Occipital lobe (tissue), 2 donors: ENCODE data around the gene TECR. TPM values are rescaled to one million over a fixed set of nuclear protein-coding genes. Genes with fewer than 3 reads are reported as not detected.
A peak's percentile ranks its signal among the peaks of the same experiment; 100 is the strongest.

Source experiments
- DNase-seq: peaks from one replicate; lab custom pipeline; 2025; lab: John Stamatoyannopoulos, UW
- total RNA-seq: library from RNA; depleted of rRNA; stranded (reverse); fragments of >200 nt; gene quantifications from one replicate; pipeline ENCODE4 v1.2.3, GENCODE V29; 2014

Gene TECR
- total RNA-seq, 1 donor from 2014 or later: 12.8 TPM

DNA sequence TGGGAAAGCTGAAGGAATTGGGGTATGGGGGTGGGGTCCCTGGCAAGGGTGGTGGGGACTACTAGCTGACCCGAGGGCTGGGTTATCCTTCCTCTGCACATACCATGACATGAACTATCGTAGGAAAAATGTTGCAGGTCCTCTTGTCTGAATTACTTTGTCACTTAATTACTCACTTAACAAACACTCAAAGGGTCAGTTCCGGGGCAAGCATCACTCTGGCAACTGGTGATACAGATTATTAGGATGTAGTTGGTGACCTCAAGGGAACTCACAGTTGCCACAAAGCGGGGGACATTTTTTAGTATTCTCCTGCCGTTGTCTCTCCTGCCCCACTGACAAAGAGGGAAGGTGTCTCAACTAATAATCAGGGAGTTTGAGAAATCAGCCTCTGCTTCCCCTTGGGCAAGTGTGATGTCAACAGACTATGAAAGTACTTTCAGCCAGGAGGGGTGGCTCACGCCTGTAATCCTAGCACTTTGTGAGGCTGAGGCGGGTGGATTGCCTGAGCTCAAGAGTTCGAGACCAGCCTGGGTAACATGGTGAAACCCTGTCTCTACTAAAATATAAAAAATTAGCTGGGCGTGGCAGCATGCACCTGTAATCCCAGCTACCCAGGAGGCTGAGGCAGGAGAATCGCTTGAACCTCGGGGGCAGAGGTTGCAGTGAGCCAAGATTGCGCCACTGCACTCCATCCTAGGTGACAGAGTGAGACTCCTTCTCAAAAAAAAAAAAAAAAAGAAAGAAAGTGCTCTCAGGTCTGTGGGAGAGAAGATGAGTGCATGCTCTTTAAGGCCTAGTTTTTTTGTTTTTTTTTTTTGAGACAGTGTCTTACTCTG is 21.5 kb upstream of the TECR start:
- no peak for DNase-seq

DNA sequence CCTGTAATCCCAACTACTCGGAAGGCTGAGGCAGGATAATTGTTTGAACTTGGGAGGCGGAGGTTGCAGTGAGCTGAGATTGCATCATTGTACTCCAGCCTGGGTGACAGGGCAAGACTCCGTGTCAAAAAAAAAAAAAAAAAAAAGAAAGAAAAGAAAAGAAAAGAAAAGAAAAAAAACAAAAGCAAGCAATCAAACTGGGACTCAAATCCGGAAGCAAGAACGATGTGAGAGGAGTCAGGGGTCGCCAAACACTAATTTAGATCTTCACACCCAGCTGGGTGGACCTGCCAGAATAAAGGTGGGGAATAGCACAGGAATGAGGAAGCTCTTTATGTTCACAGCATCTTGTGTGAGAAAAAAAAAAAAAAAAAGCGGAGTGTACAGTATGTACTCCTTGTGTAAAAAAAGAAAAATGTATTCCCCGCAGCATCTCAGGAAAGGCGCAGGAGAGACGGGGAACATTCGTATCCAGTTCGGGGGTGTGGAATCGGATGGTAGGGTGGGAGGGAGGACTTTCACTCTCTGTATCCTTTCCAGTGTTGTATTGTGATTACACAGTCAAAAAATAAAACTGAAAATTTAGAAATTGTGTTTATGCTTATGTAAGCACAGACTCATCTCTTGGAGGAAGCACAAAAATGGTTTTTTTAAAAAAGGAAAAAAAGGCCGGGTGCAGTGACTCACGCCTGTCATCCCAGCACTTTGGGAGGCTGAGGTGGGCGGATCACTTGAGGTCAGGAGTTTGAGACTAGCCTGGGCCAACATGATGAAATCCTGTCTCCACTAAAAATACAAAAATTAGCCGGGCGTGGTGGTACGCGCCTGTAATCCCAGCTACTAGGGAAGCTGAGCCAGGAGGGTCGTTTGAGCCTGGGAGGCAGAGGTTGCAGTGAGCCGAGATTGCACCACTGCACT is 18.8 kb upstream of the TECR start:
- peak; percentile 69 for DNase-seq

DNA sequence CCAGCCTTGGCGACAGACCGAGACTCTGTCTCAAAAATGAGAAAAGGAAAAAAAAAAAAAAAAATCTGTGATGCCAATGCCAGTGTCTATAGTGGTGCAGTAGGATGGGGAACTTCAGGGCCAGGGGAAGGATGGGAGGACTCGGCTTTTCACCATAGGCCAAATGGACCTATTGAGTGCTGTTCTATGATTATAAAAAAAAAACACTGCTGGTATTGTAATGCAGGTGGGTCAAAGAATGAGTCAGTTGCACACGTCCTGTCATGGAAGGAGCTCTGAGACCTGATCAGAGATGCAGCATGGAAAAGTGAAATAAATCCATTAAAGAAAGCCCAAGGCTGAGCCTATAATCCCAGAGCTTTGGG is 18.2 kb upstream of the TECR start:
- DNase-seq: no peak

DNA sequence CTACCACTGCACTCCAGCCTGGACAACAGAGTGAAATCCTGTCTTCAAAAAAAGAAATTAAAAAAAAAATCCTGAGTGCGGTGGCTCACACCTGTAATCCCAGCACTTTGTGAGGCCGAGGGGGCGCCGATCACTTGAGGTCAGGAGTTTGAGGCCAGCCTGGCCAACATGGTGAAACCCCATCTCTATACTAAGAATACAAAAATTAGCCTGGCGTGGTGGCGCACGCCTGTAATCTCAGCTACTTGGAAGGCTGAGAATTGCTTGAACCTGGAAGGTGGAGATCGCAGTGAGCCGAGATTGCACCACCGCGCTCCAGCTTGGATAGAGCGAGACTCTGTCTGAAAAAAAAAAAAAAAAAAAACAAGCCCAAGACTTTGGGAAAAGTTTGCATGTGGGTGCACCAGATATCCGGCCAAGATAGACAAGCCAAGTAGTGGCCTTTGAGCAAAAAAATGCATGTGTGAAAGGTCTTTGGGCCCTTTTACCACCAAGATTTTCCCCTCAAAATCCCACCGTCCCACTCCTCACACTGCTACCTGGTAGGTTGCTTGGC is 16.9 kb upstream of the TECR start:
- no peak for DNase-seq

DNA sequence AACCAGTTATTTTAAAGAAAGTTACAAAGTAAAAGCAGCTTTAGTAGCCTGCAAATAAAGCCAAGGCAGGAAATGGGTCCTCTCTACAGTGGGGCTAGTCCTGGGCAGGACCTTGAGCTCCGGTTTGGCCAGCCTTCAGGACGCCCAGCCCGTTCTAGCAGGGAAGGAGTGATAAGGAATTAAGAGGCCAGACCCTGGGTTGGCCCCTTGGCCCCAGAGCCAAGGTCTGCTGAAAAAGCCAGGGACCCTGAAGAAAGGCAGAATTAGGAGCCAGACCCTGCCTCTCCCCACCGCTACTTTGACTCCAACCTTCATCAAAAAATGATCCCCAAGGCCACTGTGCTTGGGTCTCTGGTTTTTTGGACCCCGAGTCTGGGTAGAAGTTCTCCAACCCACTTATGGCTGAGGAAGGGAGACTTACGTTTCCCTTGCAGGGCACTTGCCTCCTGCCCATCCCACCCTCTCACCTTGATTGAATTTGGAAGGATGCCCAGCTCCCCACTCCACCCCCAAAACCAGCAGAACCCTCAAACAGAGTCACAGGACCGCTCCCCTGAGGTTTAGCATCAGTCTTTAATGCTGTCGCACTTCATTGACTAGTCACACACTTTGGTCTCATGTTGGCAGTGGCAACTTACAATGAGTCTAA is 15.1 kb upstream of the TECR start:
- DNase-seq: no peak

DNA sequence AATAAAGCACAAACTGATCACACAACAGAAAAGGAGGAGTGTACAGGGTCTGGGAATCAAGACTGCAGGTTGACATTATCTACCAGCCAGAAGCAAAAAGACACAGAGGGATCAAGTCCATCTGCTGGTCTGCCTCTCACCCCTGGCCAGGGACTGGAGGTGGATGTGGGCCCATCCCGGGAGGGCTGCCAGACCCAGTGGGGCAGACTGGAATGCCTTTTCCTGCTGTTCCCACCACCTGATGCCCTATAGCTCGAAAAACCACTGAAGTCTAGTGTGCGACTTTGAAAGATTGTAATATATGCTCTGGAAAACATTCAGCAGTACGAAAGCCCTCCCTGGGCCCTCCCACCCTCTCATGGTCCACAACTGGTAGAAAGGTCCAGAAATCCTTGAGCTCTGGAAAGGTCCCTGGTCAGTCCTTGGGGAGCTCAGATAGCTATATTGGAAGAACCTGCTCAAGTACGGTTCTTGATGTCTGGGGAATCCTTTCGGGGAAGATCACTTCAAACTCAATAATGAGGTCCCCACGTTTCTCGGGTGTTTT is 13.8 kb upstream of the TECR start:
- DNase-seq: no peak

DNA sequence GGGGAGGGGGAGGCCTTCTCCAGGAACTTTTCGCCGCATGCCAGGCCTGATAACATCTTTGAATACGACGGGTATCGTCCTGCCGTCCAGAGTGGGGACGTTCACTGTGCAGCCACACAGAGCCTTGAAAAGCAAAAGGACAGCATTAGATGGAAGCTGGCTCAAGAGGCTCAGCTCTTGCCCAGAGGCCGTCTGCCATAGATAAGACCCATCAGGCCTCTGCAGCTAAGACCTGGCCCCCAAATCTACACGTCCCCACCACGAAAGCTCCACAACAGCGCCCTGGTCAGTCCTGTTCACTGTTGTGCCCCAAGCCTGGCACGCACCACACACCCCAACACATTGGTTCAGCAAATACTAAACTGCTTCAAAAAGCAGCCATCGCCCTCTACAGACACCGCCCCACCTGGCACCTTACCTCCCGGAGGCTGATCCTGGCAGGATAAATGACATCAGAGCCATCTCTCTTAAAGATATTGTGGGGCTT is 13.3 kb upstream of the TECR start:
- no peak for DNase-seq

DNA sequence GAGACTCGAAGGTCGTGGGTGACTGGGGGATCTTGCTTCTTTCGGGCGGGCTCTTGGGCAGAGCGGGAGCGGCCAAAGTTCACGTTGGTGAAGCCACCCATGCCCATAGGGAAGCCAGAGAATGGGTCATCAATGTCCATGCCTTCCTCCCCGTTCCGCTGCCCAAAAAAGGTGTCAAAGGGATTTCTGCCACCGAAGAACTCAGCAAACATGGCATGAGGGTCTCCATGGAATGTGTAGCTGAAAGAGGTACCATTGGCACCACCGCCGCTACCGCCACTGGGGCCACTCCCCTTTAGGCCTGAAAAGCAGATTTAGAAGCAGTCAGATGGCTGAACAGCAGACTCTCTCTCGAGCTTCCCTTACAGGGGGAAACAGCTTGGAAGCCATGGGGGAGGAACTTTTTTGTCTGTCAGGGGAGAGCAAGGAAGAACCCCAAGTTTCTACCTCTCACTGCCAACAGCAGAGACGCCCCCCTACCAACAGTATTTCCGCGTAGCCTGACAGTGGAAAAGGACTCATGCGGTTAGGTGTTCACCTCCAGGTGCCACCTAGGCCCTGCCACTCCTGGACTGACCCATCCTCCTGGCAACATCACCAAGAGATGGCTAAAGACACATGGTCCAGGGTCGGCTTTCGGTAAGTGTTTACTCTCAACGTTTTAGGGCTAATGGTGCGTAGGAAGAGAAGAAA is 12.5 kb upstream of the TECR start:
- no peak for DNase-seq

DNA sequence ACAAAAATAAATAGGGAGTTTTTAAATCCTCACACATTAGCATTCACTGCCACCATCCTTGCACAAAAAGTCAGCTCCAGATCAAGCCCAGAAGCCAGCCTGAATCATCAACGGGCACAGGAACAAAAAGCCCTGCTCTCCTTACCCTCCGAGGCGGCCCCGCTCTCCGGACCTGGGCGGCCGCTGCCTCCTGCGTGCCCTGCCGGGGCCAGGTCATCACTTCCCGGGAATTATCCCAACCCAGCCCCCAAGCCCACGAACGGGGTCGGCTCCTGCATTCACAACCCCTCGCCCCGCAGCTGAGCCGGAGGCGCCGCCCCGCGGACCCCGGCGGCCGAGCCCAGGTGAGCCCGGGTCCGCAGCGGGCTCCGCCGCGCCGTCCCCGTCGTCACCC is 12.0 kb upstream of the TECR start:
- no peak for DNase-seq

DNA sequence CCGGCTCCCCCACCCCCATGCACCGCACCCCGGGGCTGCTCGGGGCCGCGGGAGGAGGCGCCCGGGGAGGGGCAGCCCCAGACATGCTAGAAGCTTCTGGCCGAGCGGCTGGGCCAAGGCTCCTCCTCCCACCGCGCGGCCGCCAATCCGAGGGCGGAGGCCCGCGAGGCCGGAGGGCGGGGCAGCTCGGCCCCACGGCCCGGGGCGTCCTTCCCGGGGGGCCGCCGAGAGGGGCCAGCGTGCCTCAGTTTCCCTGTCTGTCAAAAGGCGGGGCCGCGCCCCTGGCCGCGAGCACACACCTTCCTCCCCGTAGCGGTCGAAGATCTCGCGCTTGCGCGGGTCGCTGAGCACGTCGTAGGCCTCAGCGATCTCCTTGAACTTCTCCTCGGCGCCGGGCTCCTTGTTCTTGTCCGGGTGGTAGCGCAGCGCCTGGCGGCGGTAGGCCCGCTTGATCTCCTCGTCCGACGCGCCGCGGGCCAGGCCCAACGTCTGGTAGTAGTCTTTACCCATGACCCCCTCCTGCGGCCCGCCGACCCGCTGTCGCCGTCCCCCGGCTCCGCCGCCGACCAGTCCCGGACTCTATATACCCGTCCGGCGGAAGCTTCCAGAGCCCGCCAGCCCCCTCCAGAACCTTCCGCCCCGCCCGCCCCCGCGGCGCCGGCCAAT is 11.4 kb upstream of the TECR start, which contains the start of gene DNAJB1:
DNAJB1 (minus strand) TSS at position 558 of the 666 bp plus-strand sequence; CDS start at position 510, 48 bp downstream.
- peak; percentile 76 for DNase-seq

DNA sequence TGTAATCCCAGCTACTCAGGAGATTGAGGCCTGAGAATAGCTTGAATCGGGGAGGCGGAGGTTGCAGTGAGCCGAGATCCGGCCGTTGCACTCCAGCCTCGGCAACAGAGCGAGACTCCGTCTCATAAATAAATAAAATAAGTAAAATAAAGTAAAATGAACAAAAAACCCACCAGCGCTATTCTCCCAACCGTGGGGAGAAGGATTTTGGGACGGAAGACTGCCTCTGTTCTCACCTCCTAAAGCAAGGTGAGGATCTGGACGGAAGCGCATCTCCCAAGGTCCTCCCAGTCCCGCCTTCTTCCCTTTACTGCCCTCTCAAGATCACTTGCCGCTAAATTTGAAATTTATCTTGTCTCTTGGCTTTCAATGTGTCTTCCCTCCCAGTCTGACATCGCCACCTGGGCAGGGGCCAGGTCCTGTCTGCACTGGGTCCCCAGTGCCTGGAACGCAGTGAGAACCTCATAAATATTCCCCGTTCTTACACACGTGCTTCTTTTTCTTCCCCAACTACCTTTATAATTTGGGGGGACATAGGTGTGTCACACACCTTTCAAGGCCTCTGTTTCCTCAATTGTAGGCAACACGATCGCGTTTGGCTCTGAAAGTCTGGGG is 10.0 kb upstream of the TECR start:
- DNase-seq: no peak

DNA sequence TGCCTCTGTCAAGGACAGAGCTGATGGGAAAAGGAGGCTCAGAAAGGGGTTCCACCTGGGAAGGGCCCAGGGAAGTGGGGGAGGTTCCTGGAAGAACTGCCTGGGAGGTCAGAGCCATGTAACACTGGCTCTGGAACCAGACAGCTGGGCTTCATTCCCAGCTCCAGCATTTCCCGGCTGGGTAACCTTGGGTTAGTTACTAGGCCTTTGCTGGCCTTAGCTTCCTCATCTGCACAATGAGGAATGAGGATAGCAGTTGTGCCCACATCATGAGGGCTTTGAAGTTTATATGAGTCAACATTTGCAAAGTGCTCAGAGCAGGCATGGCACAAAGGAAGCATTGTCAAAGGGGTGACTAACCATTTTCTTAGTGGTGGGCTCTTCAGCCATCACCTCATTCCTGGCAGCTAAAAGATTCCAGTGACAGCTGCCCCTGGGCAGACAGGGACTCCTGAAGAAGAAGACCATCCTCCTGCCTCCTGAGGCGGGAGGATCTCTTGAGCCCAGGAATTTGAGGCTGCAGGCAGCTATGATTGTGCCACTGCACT is 9.5 kb upstream of the TECR start:
- DNase-seq: no peak

DNA sequence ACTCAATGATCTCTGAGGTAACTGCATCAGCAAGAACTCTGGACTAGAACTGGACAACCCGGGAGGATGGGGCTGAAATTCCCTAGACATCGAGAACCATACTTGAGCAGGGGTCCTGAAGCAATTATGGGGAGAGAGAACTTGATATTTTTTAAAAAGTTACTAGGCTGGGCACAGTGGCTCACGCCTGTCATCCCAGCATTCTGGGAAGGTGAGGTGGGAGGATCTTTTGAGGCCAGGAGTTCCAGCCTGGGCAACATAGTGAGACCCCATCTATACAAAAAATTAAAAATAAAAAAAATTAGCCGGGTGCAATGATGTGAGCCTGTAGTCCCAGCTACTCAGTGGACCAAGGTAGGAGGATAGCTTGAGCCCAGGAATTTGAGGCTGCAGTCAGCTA is 8.9 kb upstream of the TECR start:
- no peak for DNase-seq

DNA sequence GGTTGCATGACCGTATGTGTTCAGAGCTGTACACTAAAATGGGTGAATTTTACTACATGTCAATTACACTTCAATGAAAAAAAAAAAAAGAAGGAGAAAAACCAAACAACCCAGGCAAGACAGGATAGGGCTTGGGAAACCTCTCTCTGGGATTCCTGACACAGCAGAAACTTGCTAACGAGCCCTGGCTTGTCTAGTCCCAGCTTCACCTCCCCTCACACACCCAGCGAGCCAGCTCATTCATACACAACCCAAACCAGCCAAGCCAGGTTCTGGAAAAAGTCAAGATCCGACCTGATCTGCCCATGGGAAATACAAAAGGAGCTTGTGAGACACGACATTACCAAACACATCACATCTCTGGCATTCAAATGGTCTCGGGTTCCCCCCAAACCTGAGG is 3.7 kb upstream of the TECR start:
- DNase-seq: no peak

DNA sequence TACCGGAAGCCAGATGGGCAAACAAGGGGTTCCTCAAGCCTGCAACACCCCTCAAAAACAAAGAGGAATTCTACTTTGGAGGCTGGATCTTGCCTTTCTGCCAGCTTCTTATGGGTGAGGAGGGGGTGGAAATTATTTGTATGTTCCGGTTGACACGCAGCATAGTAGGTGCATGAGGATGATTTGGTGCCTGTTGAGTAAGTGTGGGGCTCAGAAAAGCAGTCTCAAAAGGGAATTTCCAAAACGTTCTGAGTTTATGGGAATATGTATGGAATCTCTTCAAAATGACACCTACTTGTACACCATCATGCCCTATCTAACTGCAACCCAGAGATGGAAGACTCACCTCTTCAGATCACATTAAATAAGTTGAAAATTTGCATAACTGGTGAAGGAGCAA is 3.0 kb upstream of the TECR start:
- no peak for DNase-seq

DNA sequence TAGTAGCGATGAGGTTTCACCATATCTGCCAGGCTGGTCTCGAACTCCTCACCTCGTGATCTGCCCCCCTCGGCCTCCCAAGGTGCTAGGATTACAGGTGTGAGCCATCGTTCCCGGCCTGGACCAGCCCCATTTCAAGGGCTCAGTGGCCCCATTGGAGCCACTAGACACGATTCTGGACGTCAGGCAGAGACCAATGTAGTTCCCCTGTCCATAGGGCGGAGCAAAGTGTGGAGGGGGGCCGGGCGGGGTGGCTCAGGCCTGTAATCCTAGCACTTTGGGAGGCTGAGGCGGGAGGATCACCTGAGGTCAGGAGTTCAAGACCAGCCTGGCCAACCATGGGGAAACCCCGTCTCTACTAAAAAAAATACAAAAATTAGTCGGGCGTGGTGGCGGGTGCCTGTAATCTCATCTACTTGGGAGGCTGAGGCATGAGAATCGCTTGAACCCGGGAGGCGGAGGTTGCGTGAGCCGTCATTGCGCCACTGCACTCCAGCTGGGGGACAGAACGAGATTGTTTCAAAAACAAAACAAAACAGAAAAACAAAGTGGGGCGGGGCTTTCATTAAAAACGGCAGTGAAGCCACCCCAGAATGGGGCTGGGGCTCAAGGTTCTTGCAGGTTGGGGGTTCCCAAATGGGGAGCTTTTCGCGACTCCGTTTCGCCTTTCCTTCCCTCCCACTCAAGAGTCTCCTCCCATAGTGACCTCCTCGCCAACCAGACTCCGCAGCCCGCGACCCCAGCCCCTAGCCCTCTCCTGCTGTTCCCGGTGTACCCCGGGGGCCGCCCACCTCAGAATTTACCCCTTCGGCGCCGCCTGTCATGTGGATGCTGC is 758 bp upstream of the TECR start:
- no peak for DNase-seq

DNA sequence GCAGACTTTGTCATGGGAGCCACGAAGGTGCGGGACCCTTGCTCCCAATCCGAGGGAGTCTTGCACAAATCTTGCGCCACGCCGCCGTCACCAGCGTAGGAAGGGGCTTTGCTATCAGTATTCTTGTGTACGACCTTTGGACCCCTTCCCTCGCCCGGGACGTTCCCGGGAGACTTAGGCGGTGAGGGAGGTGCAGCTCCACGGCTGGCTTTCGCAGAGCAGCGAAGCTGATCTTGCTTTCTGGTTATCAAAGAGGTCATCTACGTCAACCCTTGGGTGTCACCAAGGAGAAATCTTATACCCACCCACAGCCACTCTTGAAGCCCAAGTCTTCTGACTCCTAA is 583 bp downstream of the TECR start:
- no peak for DNase-seq

DNA sequence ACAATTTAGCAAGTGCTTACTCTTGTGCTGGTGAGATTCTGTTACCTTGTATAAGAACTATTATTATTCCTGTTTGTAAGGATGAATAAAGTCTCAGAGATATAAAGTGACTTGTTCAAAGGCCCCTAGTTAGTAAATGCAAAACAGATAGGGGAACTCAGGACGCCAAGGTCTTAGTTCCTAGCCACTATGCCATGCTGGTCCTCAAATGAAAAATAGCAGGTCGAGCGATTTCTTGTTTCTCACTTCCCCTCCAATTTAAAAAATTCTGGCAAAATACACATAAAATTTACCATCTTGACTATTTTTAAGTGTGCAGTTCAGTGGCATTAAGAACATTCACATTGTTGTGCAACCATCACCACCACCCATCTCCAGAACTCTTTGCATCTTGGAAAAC is 1.1 kb downstream of the TECR start:
- no peak for DNase-seq

DNA sequence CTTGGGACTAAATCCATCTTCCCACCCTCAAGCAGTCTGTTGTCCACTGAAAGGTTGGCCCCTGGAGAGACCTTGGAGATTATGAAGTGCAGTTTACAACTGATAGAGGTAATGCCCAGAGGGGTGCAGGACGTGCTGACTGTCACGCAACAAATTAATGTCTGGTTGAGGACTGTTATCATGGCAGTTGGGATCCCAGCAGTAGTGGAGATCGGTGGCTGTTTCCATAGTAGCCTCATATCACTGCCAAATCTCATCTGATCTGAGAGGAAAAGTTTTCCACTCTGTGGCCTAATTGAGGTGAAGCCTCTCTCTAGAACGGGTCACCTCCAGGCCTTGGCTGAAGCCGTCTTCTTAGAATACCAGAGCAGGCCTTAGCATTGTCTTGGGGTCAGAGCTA is 4.1 kb downstream of the TECR start:
- DNase-seq: no peak
